SK-N-SH treated with all-trans-retinoic acid at 6 μM for 48 hours (cell line): ENCODE measurements around the gene KLK6.

Experiments used
- ATAC-seq: fragments of 200-7000 bp; cut with Tn5 transposase; 3 replicates; pipeline ENCODE4 v1.9.1; 2020; ENCODE audit warnings: mild to moderate bottlenecking, moderate library complexity
- ARNTL ChIP-seq: fragments of 450-650 bp; formaldehyde crosslinking; IDR thresholded peaks from 2 replicates; pipeline ENCODE4 v1.5.0; 2020; ENCODE audit warnings: low read depth, mild to moderate bottlenecking, moderate library complexity, borderline replicate concordance
- CSDC2 ChIP-seq: fragments of 250-450 bp; sonication (Bioruptor Pico); IDR thresholded peaks from 2 replicates; pipeline ENCODE4 v1.5.0; 2020; ENCODE audit warnings: mild to moderate bottlenecking, moderate library complexity
- ESRRG ChIP-seq: fragments of 250-450 bp; sonication (Bioruptor Pico); IDR thresholded peaks from 2 replicates; pipeline ENCODE4 v1.6.1; 2021; ENCODE audit warnings: mild to moderate bottlenecking
- ISL1 ChIP-seq: fragments of 250-450 bp; sonication (Bioruptor Pico); IDR thresholded peaks from 2 replicates; pipeline ENCODE4 v2.1.2; 2022; ENCODE audit warnings: mild to moderate bottlenecking, moderate library complexity
- POU6F1 ChIP-seq: fragments of 250-450 bp; sonication (Bioruptor Pico); IDR thresholded peaks from 2 replicates; pipeline ENCODE4 v1.8.0; 2021; ENCODE audit warnings: low read depth, mild to moderate bottlenecking, moderate library complexity, borderline replicate concordance
- PPARA ChIP-seq: fragments of 250-450 bp; sonication (Bioruptor Pico); IDR thresholded peaks from 2 replicates; pipeline ENCODE4 v1.5.0; 2020; ENCODE audit warnings: mild to moderate bottlenecking, borderline replicate concordance
- RARB ChIP-seq: fragments of 250-450 bp; sonication (Bioruptor Pico); IDR thresholded peaks from 2 replicates; pipeline ENCODE4 v1.8.0; 2021; ENCODE audit warnings: mild to moderate bottlenecking, moderate library complexity
- SNAI2 ChIP-seq: fragments of 250-450 bp; sonication (Bioruptor Pico); IDR thresholded peaks from 2 replicates; pipeline ENCODE4 v1.5.0; 2020; ENCODE audit warnings: mild to moderate bottlenecking, moderate library complexity
- TCF4 ChIP-seq: fragments of 250-450 bp; sonication (Bioruptor Pico); IDR thresholded peaks from 2 replicates; pipeline ENCODE4 v1.8.0; 2021; ENCODE audit warnings: mild to moderate bottlenecking, moderate library complexity, borderline replicate concordance
- TOX ChIP-seq: fragments of 250-450 bp; sonication (Bioruptor Pico); IDR thresholded peaks from 2 replicates; pipeline ENCODE4 v1.8.0; 2021; ENCODE audit warnings: mild to moderate bottlenecking, moderate library complexity, borderline replicate concordance
- TSHZ2 ChIP-seq: fragments of 250-450 bp; sonication (Bioruptor Pico); IDR thresholded peaks from 2 replicates; pipeline ENCODE4 v1.5.0; 2020; ENCODE audit warnings: mild to moderate bottlenecking, moderate library complexity
- ZNF565 ChIP-seq: fragments of 450-650 bp; formaldehyde crosslinking; conservative IDR thresholded peaks from 2 replicates; pipeline ENCODE4 v1.5.0; 2020; ENCODE audit warnings: low read depth, mild to moderate bottlenecking, moderate library complexity
- TF ChIP-seq, protein P1 (sequence below): fragments of 250-450 bp; sonication (Bioruptor Pico); IDR thresholded peaks from 2 replicates; pipeline ENCODE4 v1.5.1; 2020; ENCODE audit warnings: low read depth, mild to moderate bottlenecking, moderate library complexity
- TF ChIP-seq, protein P2 (sequence below): fragments of 250-450 bp; sonication (Bioruptor Pico); IDR thresholded peaks from 2 replicates; pipeline ENCODE4 v1.5.1; 2021; ENCODE audit warnings: mild to moderate bottlenecking, moderate library complexity

The KLK6 gene

DNA sequence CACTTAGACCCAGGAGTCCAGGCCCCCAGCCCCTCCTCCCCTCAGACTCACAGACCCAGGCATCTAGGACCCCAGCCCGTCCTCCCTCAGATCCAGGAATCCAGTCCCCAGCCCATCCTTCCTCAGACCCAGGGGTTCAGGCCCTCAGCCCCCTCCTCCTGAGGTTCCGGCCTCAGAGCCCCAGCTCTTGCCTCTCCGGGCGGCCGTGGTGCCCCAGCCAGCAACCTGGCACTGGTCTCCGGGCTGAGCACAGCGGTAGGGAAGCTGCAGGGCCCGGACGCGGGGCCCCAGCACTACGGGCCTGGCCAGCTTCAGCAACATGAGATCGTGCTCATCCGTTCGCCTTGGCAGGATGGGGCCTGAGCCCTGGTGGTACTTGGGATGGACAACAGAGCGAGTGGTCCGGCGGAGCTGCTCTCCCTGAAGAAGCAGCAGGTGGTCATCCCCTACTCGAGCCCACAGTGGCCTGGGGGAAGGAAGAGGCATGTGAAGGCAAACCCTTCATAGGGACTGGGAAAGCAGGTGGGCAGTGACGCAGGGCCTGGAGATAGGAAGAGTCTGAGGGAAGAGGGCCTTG, 46.4 kb upstream of the KLK6 start:
- ATAC-seq, result no peak
- TF ChIP-seq SNAI2 (CRISPR knock-in tag), result no peak
- TF ChIP-seq ARNTL, result no peak
- no peak for TF ChIP-seq TSHZ2 (CRISPR knock-in tag)
- TF ChIP-seq ZNF565 (CRISPR knock-in tag), result no peak
- TF ChIP-seq TOX, result no peak

GRCh38 chr19:51014242-51014641, 44.9 kb upstream of the KLK6 start:
- no peak for ATAC-seq
- TF ChIP-seq ESRRG (CRISPR knock-in tag) (no peak), TCF4 (no peak), CSDC2 (CRISPR knock-in tag) (no peak), ISL1 (no peak), RARB (no peak), POU6F1 (CRISPR knock-in tag) (no peak), TSHZ2 (CRISPR knock-in tag) (no peak), TOX (no peak), PPARA (CRISPR knock-in tag) (no peak)
- TF ChIP-seq, protein P1, sequence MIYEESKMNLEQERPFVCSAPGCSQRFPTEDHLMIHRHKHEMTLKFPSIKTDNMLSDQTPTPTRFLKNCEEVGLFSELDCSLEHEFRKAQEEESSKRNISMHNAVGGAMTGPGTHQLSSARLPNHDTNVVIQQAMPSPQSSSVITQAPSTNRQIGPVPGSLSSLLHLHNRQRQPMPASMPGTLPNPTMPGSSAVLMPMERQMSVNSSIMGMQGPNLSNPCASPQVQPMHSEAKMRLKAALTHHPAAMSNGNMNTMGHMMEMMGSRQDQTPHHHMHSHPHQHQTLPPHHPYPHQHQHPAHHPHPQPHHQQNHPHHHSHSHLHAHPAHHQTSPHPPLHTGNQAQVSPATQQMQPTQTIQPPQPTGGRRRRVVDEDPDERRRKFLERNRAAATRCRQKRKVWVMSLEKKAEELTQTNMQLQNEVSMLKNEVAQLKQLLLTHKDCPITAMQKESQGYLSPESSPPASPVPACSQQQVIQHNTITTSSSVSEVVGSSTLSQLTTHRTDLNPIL (CRISPR knock-in tag), result no peak

GRCh38 chr19:51012661-51013190, 43.3 kb upstream of the KLK6 start:
- no peak for TF ChIP-seq TSHZ2 (CRISPR knock-in tag)
- TF ChIP-seq, protein P2, sequence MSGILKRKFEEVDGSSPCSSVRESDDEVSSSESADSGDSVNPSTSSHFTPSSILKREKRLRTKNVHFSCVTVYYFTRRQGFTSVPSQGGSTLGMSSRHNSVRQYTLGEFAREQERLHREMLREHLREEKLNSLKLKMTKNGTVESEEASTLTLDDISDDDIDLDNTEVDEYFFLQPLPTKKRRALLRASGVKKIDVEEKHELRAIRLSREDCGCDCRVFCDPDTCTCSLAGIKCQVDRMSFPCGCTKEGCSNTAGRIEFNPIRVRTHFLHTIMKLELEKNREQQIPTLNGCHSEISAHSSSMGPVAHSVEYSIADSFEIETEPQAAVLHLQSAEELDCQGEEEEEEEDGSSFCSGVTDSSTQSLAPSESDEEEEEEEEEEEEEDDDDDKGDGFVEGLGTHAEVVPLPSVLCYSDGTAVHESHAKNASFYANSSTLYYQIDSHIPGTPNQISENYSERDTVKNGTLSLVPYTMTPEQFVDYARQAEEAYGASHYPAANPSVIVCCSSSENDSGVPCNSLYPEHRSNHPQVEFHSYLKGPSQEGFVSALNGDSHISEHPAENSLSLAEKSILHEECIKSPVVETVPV (CRISPR knock-in tag), result no peak
- no peak for ATAC-seq
